K562 treated with DMSO at 1 percent for 12 hours (cell line): ENCODE results near the gene WFDC10B. TPM values are rescaled to one million over a fixed set of nuclear protein-coding genes. Genes with fewer than 3 reads are reported as not detected.

Experiments used
- total RNA-seq: library from RNA; unstranded; fragments of 300-600 nt; gene quantifications from 2 replicates; pipeline ENCODE4 v1.2.3, GENCODE V29; 2022; ENCODE audit not compliant: insufficient read depth

WFDC10B gene
- total RNA-seq: not detected in 2 replicates

GRCh38 chr20:45704969-45705637 lies at the start of gene WFDC10B:
WFDC10B (minus strand) TSS chr20:45705019; CDS start chr20:45685992, 19,027 bp downstream.

GRCh38 chr20:45722047-45722446 lies 17.2 kb upstream of the WFDC10B start, which contains the start of gene SPINT4:
SPINT4 (plus strand) TSS chr20:45722347; CDS start chr20:45722368, 21 bp downstream.

GRCh38 chr20:45701873-45702272 lies 2.9 kb downstream of the WFDC10B start, which contains the start of gene WFDC13:
WFDC13 (plus strand) TSS chr20:45702038; CDS start chr20:45702124, 86 bp downstream.

DNA sequence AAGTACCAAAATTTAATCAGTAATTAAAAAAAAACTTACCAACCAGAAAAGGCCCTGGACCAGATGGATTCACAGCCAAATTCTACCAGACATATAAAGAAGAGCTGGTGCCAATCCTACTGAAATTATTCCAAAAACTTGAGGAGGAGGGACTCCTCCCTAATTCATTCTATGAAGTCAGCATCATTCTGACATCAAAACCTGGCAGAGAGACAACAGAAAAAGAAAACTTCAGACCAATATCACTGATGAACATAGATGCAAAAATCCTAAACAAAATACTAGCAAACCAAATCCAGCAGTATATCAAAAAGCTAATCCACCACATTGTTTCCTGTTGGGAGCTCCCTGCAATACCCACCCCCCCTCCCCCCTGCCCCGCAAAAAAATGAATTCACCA lies 34.7 kb downstream of the WFDC10B start, which contains the start of gene WFDC11:
Gene WFDC11, minus strand, starts transcription at position 101 of the 400 bp plus-strand sequence. CDS start 19,639 bp downstream, outside the sequence.

Other genes starting within 250 kb of the WFDC10B start
- gene WFDC2, start 235.3 kb downstream of the WFDC10B start, total RNA-seq: not detected in 2 replicates
- not detected in 2 replicates for gene SPINT3, start 189.4 kb downstream of the WFDC10B start, total RNA-seq
- gene WFDC6, start 165.5 kb downstream of the WFDC10B start, total RNA-seq: not detected in 2 replicates
- not detected in 2 replicates for gene EPPIN, start 157.6 kb downstream of the WFDC10B start, total RNA-seq
- gene WFDC8, start 125.7 kb downstream of the WFDC10B start, total RNA-seq: not detected in 2 replicates
- not detected in 2 replicates for gene WFDC10A, start 75.3 kb downstream of the WFDC10B start, total RNA-seq
- not detected in 2 replicates for gene WFDC9, start 73.7 kb downstream of the WFDC10B start, total RNA-seq
- gene WFDC11, start 34.8 kb downstream of the WFDC10B start, total RNA-seq: not detected in 2 replicates
- gene WFDC13, start 3.0 kb downstream of the WFDC10B start, total RNA-seq: not detected in 2 replicates
- not detected in 2 replicates for gene SPINT4, start 17.3 kb upstream of the WFDC10B start, total RNA-seq
- gene WFDC3, start 86.9 kb upstream of the WFDC10B start, total RNA-seq: not detected in 2 replicates
- 40.3 and 42.3 TPM in 2 replicates for gene DNTTIP1, start 86.9 kb upstream of the WFDC10B start, total RNA-seq
- 1.5 TPM in 1 of 2 replicates, not detected in the other for gene UBE2C, start 107.6 kb upstream of the WFDC10B start, total RNA-seq
- not detected in 2 replicates for gene TNNC2, start 122.3 kb upstream of the WFDC10B start, total RNA-seq
- 1.9 and 3.5 TPM in 2 replicates for gene SNX21, start 128.8 kb upstream of the WFDC10B start, total RNA-seq
- gene ACOT8, start 152.4 kb upstream of the WFDC10B start, total RNA-seq: 68.3 and 90.4 TPM in 2 replicates
- 4.7 and 7.7 TPM in 2 replicates for gene ZSWIM3, start 152.6 kb upstream of the WFDC10B start, total RNA-seq
- 6.8 and 16.3 TPM in 2 replicates for gene ZSWIM1, start 176.2 kb upstream of the WFDC10B start, total RNA-seq
- 1.9 TPM in 1 of 2 replicates, not detected in the other for gene SPATA25, start 182.6 kb upstream of the WFDC10B start, total RNA-seq
- gene NEURL2, start 186.2 kb upstream of the WFDC10B start, total RNA-seq: 2.8 and 5.2 TPM in 2 replicates
- 53.1 and 90.7 TPM in 2 replicates for gene CTSA, start 186.3 kb upstream of the WFDC10B start, total RNA-seq
- gene PLTP, start 207.1 kb upstream of the WFDC10B start, total RNA-seq: 24.2 and 27.2 TPM in 2 replicates
- 29.2 and 30.5 TPM in 2 replicates for gene PCIF1, start 229.7 kb upstream of the WFDC10B start, total RNA-seq